HG03575 (cell line): ENCODE data around the gene DENND1A.

Experiments used
- ATAC-seq: cut with Tn5 transposase; IDR thresholded peaks from one replicate; pipeline ENCODE4 v1.9.1; 2021; ENCODE audit not compliant: unreplicated experiment, insufficient number of reproducible peaks, low FRiP score; ENCODE audit errors: extremely low read depth

The DENND1A gene

GRCh38 chr9:123517512-123517911 is 412.4 kb downstream of the DENND1A start:
- ATAC-seq: no peak

- no peak for ATAC-seq
Measured at GRCh38 chr9:123514766-123515165, 415.2 kb downstream of the DENND1A start.

- no peak for ATAC-seq
Measured at GRCh38 chr9:123513554-123513953, 416.4 kb downstream of the DENND1A start.

- ATAC-seq: no peak
Measured at GRCh38 chr9:123511326-123512277, 418.3 kb downstream of the DENND1A start.

- ATAC-seq: no peak
Measured at GRCh38 chr9:123509646-123510045, 420.3 kb downstream of the DENND1A start.

- no peak for ATAC-seq
Measured at GRCh38 chr9:123508048-123508447, 421.9 kb downstream of the DENND1A start.

- ATAC-seq: no peak
Measured at GRCh38 chr9:123505496-123505895, 424.4 kb downstream of the DENND1A start.

- ATAC-seq: no peak
Measured at GRCh38 chr9:123500336-123500735, 429.6 kb downstream of the DENND1A start.

GRCh38 chr9:123497830-123498229 is 432.1 kb downstream of the DENND1A start:
- ATAC-seq: no peak

- ATAC-seq: no peak
Measured at GRCh38 chr9:123495731-123496130, 434.2 kb downstream of the DENND1A start.

GRCh38 chr9:123493627-123494026 is 436.3 kb downstream of the DENND1A start:
- ATAC-seq: no peak

- no peak for ATAC-seq
Measured at GRCh38 chr9:123490688-123491087, 439.2 kb downstream of the DENND1A start.

GRCh38 chr9:123488722-123489321 is 441.1 kb downstream of the DENND1A start:
- ATAC-seq: no peak

- no peak for ATAC-seq
Measured at GRCh38 chr9:123487944-123488548, 441.9 kb downstream of the DENND1A start.

GRCh38 chr9:123486431-123486830 is 443.5 kb downstream of the DENND1A start:
- ATAC-seq: no peak

- ATAC-seq: no peak
Measured at GRCh38 chr9:123485216-123485615, 444.7 kb downstream of the DENND1A start.

- ATAC-seq: no peak
Measured at GRCh38 chr9:123484130-123484529, 445.8 kb downstream of the DENND1A start.

- ATAC-seq: no peak
Measured at GRCh38 chr9:123483191-123483803, 446.6 kb downstream of the DENND1A start.

- ATAC-seq: no peak
Measured at GRCh38 chr9:123482295-123482968, 447.5 kb downstream of the DENND1A start.
